H1 (cell line): ENCODE results near the gene TJP2. TPM values are rescaled to one million over a fixed set of nuclear protein-coding genes. Genes with fewer than 3 reads are reported as not detected.

Experiments used
- CTCF ChIA-PET: fragments of 300-600 bp; sonication (Branson Sonifier 250); formaldehyde crosslinking; loops from one replicate; lab custom pipeline; 2021; ENCODE audit not compliant: partially characterized antibody; lab: Charles Lee
- POLR2A ChIA-PET: fragments of 300-600 bp; sonication (Branson Sonifier 250); formaldehyde crosslinking; loops from one replicate; lab custom pipeline; 2021; ENCODE audit warnings: inconsistent platforms; ENCODE audit not compliant: partially characterized antibody; lab: Charles Lee
- DNase-seq, 2 experiments: peaks; one replicate each; pipeline versions ENCODE4 v3.0.0 to v3.0.0-alpha.2; 2010 to 2022; ENCODE audit warnings: low spot score in 2 of 2, low read depth in 1 of 2, mixed read lengths in 1 of 2
- FAIRE-seq: peaks from 2 replicates; lab custom pipeline; 2011; peaks lifted over from hg19 to GRCh38; lab: Jason Lieb, UNC
- H2AFZ ChIP-seq: 2 replicates; pipeline ENCODE4 v1.8.1; 2012; ENCODE audit warnings: low read length, inconsistent platforms
- H2AK5ac ChIP-seq: 2 replicates; pipeline ENCODE4 v1.6.1; 2013; ENCODE audit warnings: low read depth, low read length
- H2BK120ac ChIP-seq: replicated peaks from 2 replicates; pipeline ENCODE3; 2013; ENCODE audit warnings: low read depth, low read length, inconsistent platforms
- H2BK12ac ChIP-seq: 2 replicates; pipeline ENCODE4 v1.6.1; 2013; ENCODE audit warnings: low read depth, low read length
- H2BK15ac ChIP-seq: 2 replicates; pipeline ENCODE4 v1.6.1; 2013; ENCODE audit warnings: low read length
- H2BK20ac ChIP-seq: 2 replicates; pipeline ENCODE4 v1.6.1; 2013; ENCODE audit warnings: low read length
- H2BK5ac ChIP-seq: 2 replicates; pipeline ENCODE4 v1.6.1; 2013; ENCODE audit warnings: low read depth, low read length
- H3K14ac ChIP-seq: 2 replicates; pipeline ENCODE4 v1.6.1; 2013; ENCODE audit warnings: inconsistent platforms; ENCODE audit not compliant: insufficient read length
- H3K18ac ChIP-seq: 2 replicates; pipeline ENCODE4 v1.6.1; 2013; ENCODE audit warnings: low read length; ENCODE audit errors: extremely low read depth
- H3K23ac ChIP-seq: 2 replicates; pipeline ENCODE4 v1.6.1; 2013; ENCODE audit warnings: inconsistent platforms; ENCODE audit not compliant: insufficient read length
- H3K23me2 ChIP-seq: 2 replicates; pipeline ENCODE4 v1.6.1; 2013; ENCODE audit warnings: low read depth, low read length
- H3K27ac ChIP-seq: 2 replicates; pipeline ENCODE4 v1.6.1; 2011; ENCODE audit warnings: low read depth, low read length, inconsistent platforms
- H3K27me3 ChIP-seq, 4 experiments: replicated peaks in 1 of 4; 1 replicate in 1 of 4; 2 replicates in 3 of 4; pipeline versions ENCODE4 v1.6.1 to v1.8.1; 2011 to 2013; ENCODE audit warnings: low read length in 3 of 4, mild to moderate bottlenecking in 3 of 4, inconsistent platforms in 2 of 4, mixed read lengths in 2 of 4, moderate library complexity in 1 of 4; ENCODE audit not compliant: control insufficient read depth in 3 of 4, insufficient read depth in 3 of 4; ENCODE audit errors: extremely low read depth in 1 of 4
- H3K36me3 ChIP-seq, 4 experiments: 2 replicates each; pipeline versions ENCODE4 v1.6.1 to v1.8.1; 2011 to 2013; ENCODE audit warnings: mild to moderate bottlenecking in 4 of 4, low read length in 3 of 4, moderate library complexity in 2 of 4, control low read depth in 1 of 4, inconsistent platforms in 1 of 4; ENCODE audit not compliant: insufficient read depth in 4 of 4, control insufficient read depth in 2 of 4
- H3K4ac ChIP-seq: replicated peaks from 2 replicates; pipeline ENCODE3; 2013; ENCODE audit warnings: low read length, low read depth, mixed read lengths, inconsistent platforms; ENCODE audit not compliant: insufficient read length
- H3K4me1 ChIP-seq, 4 experiments: replicated peaks in 1 of 4; 1 replicate in 1 of 4; 2 replicates in 3 of 4; pipeline versions ENCODE4 v1.6.1 to v1.8.1; 2011 to 2013; ENCODE audit warnings: low read length in 3 of 4, inconsistent platforms in 2 of 4, mixed read lengths in 1 of 4; ENCODE audit not compliant: insufficient read depth in 4 of 4, control insufficient read depth in 3 of 4
- H3K4me2 ChIP-seq, 2 experiments: 2 replicates each; pipeline versions ENCODE4 v1.6.1 to v1.8.1; 2011 to 2013; ENCODE audit warnings: low read depth in 2 of 2, low read length in 2 of 2, control low read depth in 1 of 2, inconsistent platforms in 1 of 2, mild to moderate bottlenecking in 1 of 2; ENCODE audit not compliant: insufficient read depth in 1 of 2
- H3K4me3 ChIP-seq, 4 experiments: fragments of 200-600, 300-600 bp in 1 of 4; sonication (generic), shearing (Covaris generic), sonication (Bioruptor Twin) in 1 of 4; 2 replicates each; pipeline versions ENCODE4 v1.5.1 to v1.8.1; 2011 to 2016; ENCODE audit warnings: low read length in 4 of 4, low read depth in 3 of 4, control low read depth in 2 of 4, inconsistent platforms in 2 of 4, mild to moderate bottlenecking in 2 of 4, mixed read lengths in 1 of 4, moderate library complexity in 1 of 4; ENCODE audit not compliant: insufficient read depth in 2 of 4; ENCODE audit errors: extremely low read depth in 1 of 4
- H3K56ac ChIP-seq: replicated peaks from 2 replicates; pipeline ENCODE3; 2013; ENCODE audit warnings: low read depth, mild to moderate bottlenecking, mixed read lengths, low read length, inconsistent platforms; ENCODE audit not compliant: insufficient read length
- H3K79me1 ChIP-seq: 2 replicates; pipeline ENCODE4 v1.6.1; 2013; ENCODE audit warnings: low read depth, low read length, control low read depth
- H3K79me2 ChIP-seq, 2 experiments: 2 replicates each; pipeline versions ENCODE4 v1.6.1 to v1.8.1; 2012 to 2013; ENCODE audit warnings: low read length in 2 of 2, mild to moderate bottlenecking in 2 of 2, inconsistent platforms in 1 of 2; ENCODE audit not compliant: insufficient read depth in 2 of 2, control insufficient read depth in 1 of 2
- H3K9ac ChIP-seq, 4 experiments: replicated peaks in 1 of 4; 1 replicate in 1 of 4; 2 replicates in 3 of 4; pipeline versions ENCODE4 v1.6.1 to v1.8.1; 2011 to 2013; ENCODE audit warnings: low read depth in 3 of 4, low read length in 3 of 4, control low read depth in 2 of 4, mild to moderate bottlenecking in 2 of 4, moderate library complexity in 2 of 4, inconsistent platforms in 1 of 4; ENCODE audit errors: extremely low read depth in 1 of 4
- H3K9me3 ChIP-seq, 2 experiments: 2 replicates each; pipeline versions ENCODE4 v1.6.1 to v1.8.1; 2012 to 2013; ENCODE audit warnings: mild to moderate bottlenecking in 2 of 2, moderate library complexity in 2 of 2, control low read depth in 1 of 2, inconsistent platforms in 1 of 2, low read depth in 1 of 2, low read length in 1 of 2, mixed read lengths in 1 of 2; ENCODE audit not compliant: insufficient read depth in 2 of 2
- H4K20me1 ChIP-seq, 2 experiments: replicated peaks in 1 of 2; 2 replicates each; pipeline versions ENCODE3 to v1.8.1; 2011 to 2013; ENCODE audit warnings: inconsistent platforms in 2 of 2, low read length in 2 of 2, mild to moderate bottlenecking in 1 of 2; ENCODE audit not compliant: insufficient read depth in 2 of 2, control insufficient read depth in 1 of 2
- H4K5ac ChIP-seq: 2 replicates; pipeline ENCODE4 v1.6.1; 2013; ENCODE audit warnings: low read length, low read depth, mixed read lengths, inconsistent platforms; ENCODE audit not compliant: insufficient read length
- H4K8ac ChIP-seq: 2 replicates; pipeline ENCODE4 v1.8.0; 2013; ENCODE audit warnings: mild to moderate bottlenecking, moderate library complexity, low read length, inconsistent platforms; ENCODE audit not compliant: insufficient read depth; ENCODE audit errors: extremely low read depth
- H4K91ac ChIP-seq: replicated peaks from 2 replicates; pipeline ENCODE3; 2013; ENCODE audit warnings: low read length, mixed read lengths, inconsistent platforms; ENCODE audit not compliant: insufficient read length
- FOSL1 ChIP-seq: IDR thresholded peaks from 2 replicates; pipeline ENCODE4 v1.6.1; 2011; ENCODE audit warnings: mild to moderate bottlenecking, low read depth, low read length, moderate library complexity; ENCODE audit not compliant: insufficient read depth
- POU5F1 ChIP-seq: IDR thresholded peaks from 2 replicates; pipeline ENCODE4 v1.6.1; 2011; ENCODE audit warnings: low read depth, mild to moderate bottlenecking, low read length, moderate library complexity
- SP1 ChIP-seq: IDR thresholded peaks from 2 replicates; pipeline ENCODE4 v1.6.1; 2011; ENCODE audit warnings: low read depth, low read length
- WGBS, 2 experiments: shearing (Covaris generic) in 1 of 2; methylation state at CpG; one replicate each; pipeline versions ENCODE4 v1.1.6 to v1.1.7; 2013 to 2015; ENCODE audit warnings: low lambda C conversion rate in 2 of 2, mixed read lengths in 2 of 2, inconsistent platforms in 1 of 2, low coverage in 1 of 2, missing lambda C conversion rate in 1 of 2; ENCODE audit not compliant: insufficient replicate concordance in 2 of 2, insufficient coverage in 1 of 2, insufficient read length in 1 of 2; ENCODE audit errors: extremely low coverage in 1 of 2, missing lambda C conversion rate in 1 of 2; 5-methylcytosine and 5-hydroxymethylcytosine counted together
- polyA plus RNA-seq, 7 experiments: library from polyadenylated mRNA; depleted of rRNA in 3 of 7; stranded (reverse) in 5 of 7; unstranded in 2 of 7; fragments of >200 nt in 5 of 7; fragments of 200-250 nt in 2 of 7; gene quantifications; 1 replicate in 5 of 7; 2 replicates in 1 of 7; 4 replicates in 1 of 7; pipeline versions ENCODE4 v1.2.1 to v1.2.3, GENCODE V29; 2011 to 2013; ENCODE audit warnings: missing spikeins in 2 of 7, mixed read lengths in 2 of 7
- total RNA-seq: library from RNA; stranded (reverse); fragmentation: NEBNext Ultra II Directional; extraction: Animal tissue kit (Norgen Biotek cat#: 25700); gene quantifications from 2 replicates; pipeline ENCODE4 v1.2.1, GENCODE V29; 2021

Gene TJP2
- total and polyA plus RNA-seq, 2 of the 8 experiments (the other 6 are each of a cell fraction or from before 2014, with no cell fraction given), result 54.9 to 137 TPM

GRCh38 chr9:69222970-69223369 lies 48.9 kb downstream of the TJP2 start:
- Histone ChIP-seq H2AFZ (no peak overlapping the region), H3K18ac (no peak overlapping the region), H2BK12ac (no peak overlapping the region), H3K9me3 (no peaks in the 10 kb centered on the region), H4K8ac (no peak overlapping the region), H3K23me2 (no peaks in the 10 kb centered on the region), H3K4me1 (peaks cover 0 to 5% (median 2%) of the 10 kb centered on the region in 4 experiments; a peak in 2 of 7 replicates), H3K27ac (no peak overlapping the region; the same call in 1 of the 2 replicates), H2BK15ac (no peak overlapping the region), H3K27me3 (no peaks in the 10 kb centered on the region), H3K36me3 (peaks cover 8 to 46% (median 28%) of the 10 kb centered on the region in 4 experiments; a peak in 7 of 8 replicates), H4K5ac (no peak overlapping the region), H2BK5ac (0 out of 2 replicates have a peak overlapping the region, but pooled peaks have one; percentile 20), H3K4me2 (no peak overlapping the region), H4K20me1 (peaks cover 0 to 1% of the 10 kb centered on the region in 2 experiments), H4K91ac (no peak overlapping the region), H3K79me1 (no peaks in the 10 kb centered on the region), H3K56ac (no peak overlapping the region), H3K4me3 (no peak overlapping the region), H2BK120ac (no peak overlapping the region), H3K4ac (no peak overlapping the region), H3K79me2 (0 out of 4 replicates have a peak, but pooled peaks cover 0 to 3% of the 10 kb centered on the region in 2 experiments), H3K23ac (no peak overlapping the region), H3K14ac (no peak overlapping the region), H2AK5ac (no peak overlapping the region), H2BK20ac (no peak overlapping the region), H3K9ac (no peak overlapping the region)
- CTCF ChIA-PET, result interaction anchor here (0.7 to 2.7 kb wide), 24 partner anchors 9 to 324 kb away, joined by 3 to 18 read pairs (median 4); no protein-coding TSS in a partner anchor
- WGBS, 2 experiments, result 94% methylated on average over 8 of the region's 8 CpGs; no CpG with 5 or more reads in 1 of the 2 experiments
- POLR2A ChIA-PET, result interaction anchor here (0.5 to 1.2 kb wide), 2 partner anchors 85 to 375 kb away, joined by 3 to 4 read pairs; no protein-coding TSS in a partner anchor
- TF ChIP-seq SP1 (no peak), FOSL1 (no peak), POU5F1 (no peak)
- DNase-seq (no peak), FAIRE-seq (no peak)
